ENCODE measurements around the gene DCXR.
A peak's percentile ranks its signal among the peaks of the same experiment; 100 is the strongest.

Gene DCXR

DNA sequence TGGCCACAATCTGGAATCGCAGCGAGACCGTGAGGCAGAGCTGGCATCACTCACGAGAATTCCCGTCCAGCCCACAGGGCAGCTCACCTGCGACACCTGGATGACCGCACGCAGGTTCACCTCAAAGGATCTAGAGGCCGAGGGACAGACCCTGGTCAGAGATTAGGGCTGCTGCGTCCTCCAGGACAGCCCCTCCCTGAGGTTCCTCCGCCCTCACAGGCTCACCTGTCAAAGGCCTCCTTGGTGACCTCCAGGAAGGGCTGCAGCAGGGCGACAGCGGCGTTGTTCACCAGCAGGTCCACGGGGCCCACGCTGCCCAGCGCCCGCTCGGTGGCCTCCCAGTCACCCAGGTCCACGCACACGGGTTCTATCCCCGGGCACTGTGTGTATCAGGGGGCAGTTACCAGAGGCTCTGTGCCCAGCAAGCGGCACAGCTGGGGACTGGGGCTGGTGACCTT, 834 bp downstream of the DCXR start:
- no peak for DNase-seq

DNA sequence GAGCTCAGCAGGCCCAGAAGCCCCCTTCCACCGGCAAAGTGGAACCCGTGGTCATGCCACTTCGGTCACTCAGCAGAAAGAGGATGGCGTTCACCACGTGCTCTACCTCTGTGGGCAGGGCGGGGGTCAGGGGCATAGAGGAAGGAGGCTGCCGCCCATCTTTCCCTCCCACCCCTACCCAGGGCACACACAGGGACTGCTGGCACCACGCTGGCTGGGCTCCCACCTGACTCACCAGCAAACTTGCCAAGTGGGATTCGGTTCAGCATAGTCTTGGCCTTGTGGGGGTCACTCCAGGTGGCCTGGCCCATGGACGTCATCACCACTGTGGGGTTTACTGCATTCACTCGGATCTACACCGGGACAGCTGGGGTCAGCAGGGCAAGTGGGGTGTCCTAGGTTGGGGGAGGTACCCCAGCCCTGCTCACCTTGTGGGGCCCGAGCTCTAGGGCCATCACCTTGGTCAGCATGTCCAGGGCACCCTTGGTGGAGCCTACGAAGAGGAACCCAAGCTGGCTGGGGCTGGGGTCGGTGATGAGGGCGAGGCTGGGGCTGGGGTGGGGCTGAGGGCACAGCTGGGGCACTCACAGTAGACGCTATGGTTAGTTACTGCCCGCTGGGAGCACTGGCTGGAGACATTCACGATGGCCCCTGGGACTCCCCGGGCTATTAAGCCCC, 1.4 kb downstream of the DCXR start:
- DNase-seq: no peak

DNA sequence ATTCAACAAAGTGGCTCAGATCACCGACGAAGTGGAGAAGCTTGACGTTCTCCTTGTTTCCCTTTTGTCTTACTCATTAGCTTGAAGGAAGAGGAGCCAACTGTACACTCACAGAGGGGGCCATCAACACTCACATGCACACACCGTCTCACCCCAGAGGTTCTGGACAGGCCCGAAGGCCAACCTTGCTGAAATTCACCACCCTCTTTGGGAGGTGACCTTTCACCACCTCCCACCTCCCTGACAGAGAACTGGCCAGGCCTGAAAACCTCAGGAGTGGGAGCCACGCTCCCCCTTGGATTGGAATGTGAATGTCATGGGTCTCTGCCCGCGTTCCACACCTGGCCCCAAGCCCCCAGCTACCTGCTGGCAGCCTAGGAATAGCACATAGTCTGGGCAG, 2.0 kb downstream of the DCXR start:
- no peak for DNase-seq

DNA sequence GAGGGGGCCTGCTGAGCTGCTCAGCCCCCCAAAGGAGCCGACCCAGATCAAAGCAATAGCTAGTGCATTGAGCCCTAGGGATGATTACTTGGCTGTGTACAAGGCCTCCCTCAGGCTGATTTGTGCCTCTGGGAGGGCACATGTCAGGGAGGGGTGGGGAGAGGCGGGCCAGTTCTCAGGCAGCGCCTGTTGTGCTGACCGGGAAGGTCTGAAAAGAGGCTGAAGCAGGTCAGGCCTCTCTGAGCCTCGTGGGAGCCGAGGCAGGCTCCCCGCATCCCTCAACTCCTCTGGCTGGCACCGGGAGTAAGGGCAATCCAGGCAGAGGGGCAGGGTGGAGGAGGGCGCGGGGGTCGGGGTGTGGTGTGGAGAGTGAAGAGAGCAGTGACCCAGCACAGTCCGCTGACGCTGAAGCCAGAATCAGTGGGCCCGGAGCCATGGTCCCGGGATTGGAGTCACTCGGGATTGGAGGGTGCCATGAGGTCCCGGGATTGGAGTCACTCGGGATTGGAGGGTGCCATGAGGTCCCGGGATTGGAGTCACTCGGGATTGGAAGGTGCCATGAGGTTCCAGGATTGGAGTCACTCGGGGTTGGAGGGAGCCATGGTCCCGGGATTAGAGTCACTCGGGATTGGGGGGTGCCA, 3.0 kb downstream of the DCXR start:
- DNase-seq: no peak

GRCh38 chr17:82033359-82034085, 4.0 kb downstream of the DCXR start:
- no peak for DNase-seq

DNA sequence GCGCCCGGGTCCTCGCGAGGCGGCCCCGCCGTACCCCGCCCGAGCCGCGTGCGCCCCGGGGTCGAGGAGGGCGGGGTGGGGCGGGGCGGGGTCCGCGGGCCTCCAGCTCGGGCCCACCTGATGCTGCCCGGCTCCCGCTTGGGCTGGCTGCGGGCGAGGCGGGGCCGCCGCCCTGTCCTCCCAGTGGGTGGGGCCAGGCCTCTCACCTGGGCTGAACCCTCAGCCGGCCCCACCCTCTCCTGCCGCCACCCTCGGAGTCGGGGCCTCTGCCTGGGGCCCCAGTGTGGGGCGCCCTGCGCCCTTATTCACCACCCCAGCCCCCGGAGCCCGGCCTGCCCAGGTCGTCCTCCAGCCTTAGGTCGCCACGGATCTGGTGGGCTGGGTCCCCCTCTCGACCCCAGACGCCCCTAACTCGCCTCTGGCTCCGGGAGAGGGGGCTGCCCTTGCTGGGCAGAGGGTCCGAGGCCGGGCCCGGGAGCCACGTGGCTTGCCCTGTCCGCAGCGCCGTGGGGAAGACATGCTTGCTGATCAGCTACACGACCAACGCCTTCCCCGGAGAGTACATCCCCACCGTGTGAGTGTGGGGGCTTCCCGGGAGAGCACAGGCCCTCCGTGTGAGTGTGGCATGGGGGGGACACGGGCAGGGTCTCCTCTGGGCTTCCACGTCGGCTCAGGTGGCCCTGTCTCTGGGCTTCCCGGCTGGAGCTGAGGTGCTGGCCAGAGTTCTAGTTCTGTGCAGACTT, 5.4 kb downstream of the DCXR start:
- peak in 1 of 2 experiments; percentile 46 for DNase-seq

DNA sequence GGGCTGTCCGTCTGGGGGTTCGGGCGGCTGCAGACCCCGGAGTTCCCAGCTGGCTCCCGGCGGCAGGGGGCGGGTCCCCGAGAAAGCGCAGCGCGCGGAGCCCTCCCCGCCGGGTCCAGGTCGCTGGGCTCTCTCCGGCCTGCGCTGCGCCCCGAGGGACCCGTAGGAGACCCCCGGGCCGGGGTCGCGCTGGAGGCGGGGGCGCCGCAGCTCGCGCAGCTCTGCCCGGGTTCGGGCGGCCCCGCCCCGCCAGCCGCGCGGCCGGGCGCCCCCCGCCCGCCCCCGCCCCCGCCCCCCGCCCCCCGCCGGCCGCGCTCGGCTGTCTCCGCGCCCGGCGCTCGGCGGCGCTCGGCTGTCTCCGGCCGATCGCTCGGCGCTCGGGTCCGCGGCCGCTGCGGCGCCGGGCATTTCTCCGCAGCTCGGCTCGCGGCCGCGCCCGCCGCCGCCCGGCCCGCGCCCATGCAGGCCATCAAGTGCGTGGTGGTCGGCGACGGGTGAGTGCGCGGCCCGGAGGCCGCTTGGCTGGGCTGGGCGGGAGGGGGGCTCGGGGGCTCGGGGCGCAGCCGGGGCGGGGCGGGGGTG, 6.1 kb downstream of the DCXR start, which contains the start of gene RAC3:
Gene RAC3, plus strand, starts transcription at position 376 of the 582 bp plus-strand sequence. Its CDS starts 84 bp downstream, at position 460.
- DNase-seq: no peak

GRCh38 chr17:82030470-82031302, 6.8 kb downstream of the DCXR start:
- peak; percentile 76 for DNase-seq

- no peak for DNase-seq
These were observed 7.5 kb downstream of the DCXR start for GRCh38 chr17:82029990-82030469.

- DNase-seq: no peak
These were observed 8.1 kb downstream of the DCXR start for GRCh38 chr17:82029391-82029790.

- DNase-seq: no peak
These were observed 8.5 kb downstream of the DCXR start for GRCh38 chr17:82028966-82029365.

DNA sequence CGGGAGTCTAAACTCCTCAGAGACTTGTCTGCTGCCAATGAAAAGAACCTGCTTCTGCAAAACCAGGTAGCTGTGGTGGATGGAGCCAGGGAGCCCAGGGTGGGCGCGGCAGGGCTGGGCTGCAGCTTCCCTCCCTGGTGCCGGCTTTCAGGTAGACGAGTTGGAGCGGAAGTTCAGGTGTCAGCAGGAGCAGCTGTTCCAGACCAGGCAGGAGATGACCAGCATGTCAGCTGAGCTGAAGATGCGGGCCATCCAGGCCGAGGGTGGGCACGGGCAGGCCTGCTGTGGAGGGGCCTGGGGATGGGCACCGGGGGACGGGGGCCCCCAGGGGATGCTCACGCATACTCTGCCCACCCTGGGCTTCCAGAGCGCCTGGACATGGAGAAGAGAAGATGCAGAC, 9.3 kb downstream of the DCXR start:
- DNase-seq: no peak

DNA sequence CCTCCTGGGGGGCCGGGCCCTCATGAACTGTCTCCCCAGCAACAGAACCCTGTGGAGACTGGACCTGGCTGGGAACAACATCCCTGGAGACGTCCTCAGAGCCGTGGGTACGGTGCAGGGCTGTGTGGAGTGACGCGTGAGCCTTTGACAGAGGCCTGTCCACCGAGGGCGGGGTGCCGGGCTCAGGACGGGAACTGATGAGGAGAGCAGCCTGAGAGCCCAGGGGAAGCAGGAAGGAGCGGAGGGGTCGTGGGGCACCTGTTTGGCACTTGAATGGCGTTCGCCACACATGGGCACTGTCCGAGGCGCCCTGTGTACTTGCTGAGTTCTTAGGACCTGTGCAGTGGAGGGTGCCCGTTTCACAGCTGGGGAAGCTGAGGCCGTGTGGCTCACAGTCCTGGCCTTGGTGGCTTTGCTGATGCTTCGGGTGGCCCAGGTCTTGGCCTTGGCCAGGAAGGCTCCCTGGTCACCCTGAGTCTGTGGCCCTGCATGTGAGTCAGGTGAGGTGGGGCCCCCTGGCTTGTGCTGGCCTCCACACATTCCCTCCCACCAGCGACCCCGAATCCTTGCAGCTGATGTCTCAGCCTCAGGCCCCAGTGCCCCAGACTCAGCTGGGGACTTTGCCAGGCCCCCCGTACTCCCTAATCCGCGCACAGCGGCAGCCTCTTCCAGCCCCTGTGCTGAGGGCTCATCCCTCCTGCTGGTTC, 11.9 kb downstream of the DCXR start:
- DNase-seq: no peak

- DNase-seq: no peak
These were observed 12.6 kb downstream of the DCXR start for GRCh38 chr17:82024859-82025258.

GRCh38 chr17:82023447-82024241, 13.9 kb downstream of the DCXR start:
- no peak for DNase-seq

DNA sequence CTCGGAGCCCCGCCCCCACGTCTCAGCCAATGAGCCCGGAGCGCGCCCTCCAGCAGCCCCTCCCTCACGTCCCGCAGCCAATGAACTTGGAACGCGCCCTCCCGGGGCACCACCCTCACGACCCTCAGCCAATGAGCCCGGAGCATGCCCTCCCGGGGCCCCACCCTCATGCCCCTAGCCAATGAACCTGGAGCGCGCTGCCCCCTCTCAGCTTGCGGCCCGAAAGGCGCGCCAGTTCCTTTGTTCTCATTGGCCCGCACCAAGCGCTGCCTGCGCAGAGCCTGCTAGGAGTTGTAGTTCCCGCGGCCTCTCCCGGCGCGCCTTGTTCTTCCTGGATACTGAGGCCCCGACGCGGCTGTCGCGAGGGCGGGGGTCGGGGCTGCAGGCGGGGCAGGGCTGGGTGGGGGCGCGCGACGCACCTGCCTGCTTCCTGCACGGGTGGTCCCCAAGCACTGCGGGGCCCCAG, 14.5 kb downstream of the DCXR start, which contains the start of gene LRRC45:
Gene LRRC45, plus strand, starts transcription at position 325 of the 466 bp plus-strand sequence. CDS start 339 bp downstream, outside the sequence.
- peak; percentile 100 for DNase-seq

DNA sequence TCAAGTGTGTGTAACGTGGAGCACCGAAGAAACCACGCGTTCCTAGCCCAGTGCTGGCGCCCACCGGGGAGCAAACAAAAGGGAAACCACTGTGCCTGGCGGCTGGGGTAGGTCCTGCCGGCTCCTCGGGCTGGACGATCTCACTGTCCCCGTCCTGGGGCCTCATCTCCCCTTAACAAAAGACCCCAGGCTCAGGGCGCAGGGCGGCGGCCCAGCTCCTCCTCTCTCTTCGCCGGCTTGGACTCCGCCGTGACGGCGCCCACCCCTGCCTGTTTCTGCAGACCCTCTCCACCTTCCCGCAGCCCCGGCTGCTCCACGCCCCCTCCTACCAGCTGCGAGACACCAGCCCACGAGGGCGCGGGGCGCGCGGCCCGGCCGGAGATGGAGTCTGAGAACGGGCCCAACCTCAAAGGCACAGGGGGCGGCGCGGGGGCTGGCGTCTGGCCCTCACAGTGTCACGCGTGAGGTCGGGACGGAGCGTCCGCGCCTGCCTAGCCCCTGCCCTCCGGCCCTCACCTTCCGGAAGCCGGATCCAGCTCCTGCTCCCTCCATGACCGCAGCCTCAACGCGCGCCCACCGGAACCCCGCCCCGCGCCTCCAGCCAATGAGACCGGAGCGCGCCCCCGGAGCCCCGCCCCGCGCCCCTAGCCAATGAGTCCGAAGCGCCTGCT, 15.1 kb downstream of the DCXR start, which contains the start of gene CENPX:
Gene CENPX, minus strand, starts transcription at position 569 of the 671 bp plus-strand sequence. Its CDS starts 17 bp downstream, at position 552.
- DNase-seq: no peak

- DNase-seq: no peak
These were observed 15.6 kb downstream of the DCXR start for GRCh38 chr17:82021900-82022309.

All from stimulated activated CD4-positive, alpha-beta T cell treated with anti-CD3 and anti-CD28 coated beads, Interleukin-4, amount 100 ng/mL, for 4 hours (primary cell).